Measurements from ENCODE around the gene SDC1. TPM values are rescaled to one million over a fixed set of nuclear protein-coding genes. Genes with fewer than 3 reads are reported as not detected.
"Not testable (repeated sequence)": the region's sequence is repeated elsewhere in the genome, so short reads cannot be mapped to it uniquely, and the experiment has no call there.

Gene SDC1
- total RNA-seq (266 TPM), polyA plus RNA-seq (ENCODE audit: insufficient read depth, low read depth, low replicate concordance) (206 TPM)
- long read RNA-seq, donor 1, partial matches to known transcripts, result 0 of 4 reads
- long read RNA-seq, donor 1, other reads (novel, unspliced or antisense), result 0 of 4 reads
- long read RNA-seq, donor 2, transcript SDC1-202 (6 exons, 3,291 nt), result major isoform, 5 of 8 reads
- long read RNA-seq, donor 2, partial matches to known transcripts, result 0 of 8 reads
- long read RNA-seq, donor 2, other reads (novel, unspliced or antisense), result 0 of 8 reads
- long read RNA-seq, donor 3, partial matches to known transcripts, result 0 of 2 reads
- long read RNA-seq, donor 3, other reads (novel, unspliced or antisense), result 0 of 2 reads
- long read RNA-seq, donor 4, partial matches to known transcripts, result 0 of 4 reads
- long read RNA-seq, donor 4, other reads (novel, unspliced or antisense), result 0 of 4 reads
- long read RNA-seq, donor 5, result 0 reads
- long read RNA-seq, donor 6, partial matches to known transcripts, result 0 of 6 reads
- long read RNA-seq, donor 6, other reads (novel, unspliced or antisense), result 0 of 6 reads
- long read RNA-seq, donor 7, transcript SDC1-201 (5 exons, 3,147 nt), result major isoform, 198 of 548 reads
- long read RNA-seq, donor 7, transcript SDC1-202 (6 exons, 3,291 nt), result minor isoform, 30 of 548 reads
- long read RNA-seq, donor 7, partial matches to known transcripts, result 314 of 548 reads
- long read RNA-seq, donor 7, other reads (novel, unspliced or antisense), result 6 of 548 reads
- long read RNA-seq, donor 8, partial matches to known transcripts, result 0 of 2 reads
- long read RNA-seq, donor 8, other reads (novel, unspliced or antisense), result 0 of 2 reads
- long read RNA-seq, donor 9, partial matches to known transcripts, result 8 of 11 reads
- long read RNA-seq, donor 9, other reads (novel, unspliced or antisense), result 0 of 11 reads
- long read RNA-seq, donor 10, partial matches to known transcripts, result 0 of 4 reads
- long read RNA-seq, donor 10, other reads (novel, unspliced or antisense), result 0 of 4 reads

- Histone ChIP-seq H3K27me3 (ENCODE audit: control insufficient read depth, insufficient read depth, low read length) (no peaks in the 10 kb centered on the region), H3K4me1 (ENCODE audit: control insufficient read depth in 2 of 3, insufficient read depth in 2 of 3, low read depth in 1 of 3, low read length in 3 of 3) (peaks cover 0 to 25% (median 12%) of the 10 kb centered on the region in 3 donors), H3K9ac (ENCODE audit: low read length in 3 of 3) (peak within 1 kb of the TSS in 2 of 3 donors; percentile 43 to 76), H3K27ac (ENCODE audit: low read depth in 2 of 2, low read length in 2 of 2) (peak within 1 kb of the TSS; percentile 82 to 84), H3K36me3 (ENCODE audit: control insufficient read depth in 2 of 3, insufficient read depth in 3 of 3, low read length in 3 of 3) (no peaks in the 10 kb centered on the region), H3K4me3 (ENCODE audit: low read length in 3 of 3) (peak within 1 kb of the TSS; percentile 30 to 73 (median 57)), H3K9me3 (ENCODE audit: control insufficient read depth in 2 of 3, insufficient read depth in 1 of 3, low read length in 3 of 3) (no peaks in the 10 kb centered on the region)
- TF ChIP-seq, protein P1, sequence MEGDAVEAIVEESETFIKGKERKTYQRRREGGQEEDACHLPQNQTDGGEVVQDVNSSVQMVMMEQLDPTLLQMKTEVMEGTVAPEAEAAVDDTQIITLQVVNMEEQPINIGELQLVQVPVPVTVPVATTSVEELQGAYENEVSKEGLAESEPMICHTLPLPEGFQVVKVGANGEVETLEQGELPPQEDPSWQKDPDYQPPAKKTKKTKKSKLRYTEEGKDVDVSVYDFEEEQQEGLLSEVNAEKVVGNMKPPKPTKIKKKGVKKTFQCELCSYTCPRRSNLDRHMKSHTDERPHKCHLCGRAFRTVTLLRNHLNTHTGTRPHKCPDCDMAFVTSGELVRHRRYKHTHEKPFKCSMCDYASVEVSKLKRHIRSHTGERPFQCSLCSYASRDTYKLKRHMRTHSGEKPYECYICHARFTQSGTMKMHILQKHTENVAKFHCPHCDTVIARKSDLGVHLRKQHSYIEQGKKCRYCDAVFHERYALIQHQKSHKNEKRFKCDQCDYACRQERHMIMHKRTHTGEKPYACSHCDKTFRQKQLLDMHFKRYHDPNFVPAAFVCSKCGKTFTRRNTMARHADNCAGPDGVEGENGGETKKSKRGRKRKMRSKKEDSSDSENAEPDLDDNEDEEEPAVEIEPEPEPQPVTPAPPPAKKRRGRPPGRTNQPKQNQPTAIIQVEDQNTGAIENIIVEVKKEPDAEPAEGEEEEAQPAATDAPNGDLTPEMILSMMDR (IDR thresholded peaks at IDR 0.05; ENCODE audit: borderline replicate concordance, extremely low read depth, insufficient read depth), result no peak
- FAIRE-seq, result no peak
- DNase-seq, result peak in 4 of 5 donors; percentile 68 to 86 (median 79)
- intact Hi-C loops (cut with DNase I), result no loop called here
Observed at GRCh38 chr2:20224716-20225293, at the start of gene SDC1. SDC1 (minus strand) TSS chr2:20225130; CDS start chr2:20224867, 263 bp downstream.

DNA sequence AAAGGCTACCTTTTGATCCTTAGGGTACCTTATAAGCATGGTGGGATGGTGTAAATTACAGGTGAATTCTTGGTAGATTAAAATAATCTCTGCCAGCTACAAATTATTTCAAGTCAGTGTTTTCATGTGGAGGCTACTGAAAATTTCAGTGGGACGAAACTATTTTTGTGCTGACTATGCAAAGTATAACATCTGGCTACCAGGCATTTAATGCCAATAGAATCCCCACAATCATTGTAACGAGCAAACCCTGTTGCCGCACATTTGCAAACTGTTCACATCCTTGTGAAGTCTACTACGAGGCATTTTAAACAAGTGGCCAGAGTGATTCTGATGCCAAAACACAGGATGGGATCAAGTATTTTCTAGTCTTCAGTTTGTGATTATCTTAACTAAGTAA lies 48.1 kb upstream of the SDC1 start:
- DNase-seq (no peak), FAIRE-seq (no peak)
- H3K4me1 ChIP-seq (ENCODE audit: control insufficient read depth in 2 of 3, insufficient read depth in 2 of 3, low read depth in 1 of 3, low read length in 3 of 3), result no peaks in the 10 kb centered on the region
- TF ChIP-seq, protein P1 (IDR thresholded peaks at IDR 0.05; ENCODE audit: borderline replicate concordance, extremely low read depth, insufficient read depth), result no peak
- no peak overlapping the region for H3K4me3 ChIP-seq (ENCODE audit: low read length in 3 of 3)
- no peaks in the 10 kb centered on the region for H3K27me3 ChIP-seq (ENCODE audit: control insufficient read depth, insufficient read depth, low read length)
- H3K9me3 ChIP-seq (ENCODE audit: control insufficient read depth in 2 of 3, insufficient read depth in 1 of 3, low read length in 3 of 3), result no peaks in the 10 kb centered on the region
- H3K36me3 ChIP-seq (ENCODE audit: control insufficient read depth in 2 of 3, insufficient read depth in 3 of 3, low read length in 3 of 3), result peaks cover 0 to 10% (median 0%) of the 10 kb centered on the region in 3 donors
- intact Hi-C loops (cut with DNase I), result no loop called here
- no peak overlapping the region for H3K9ac ChIP-seq (ENCODE audit: low read length in 3 of 3)
- H3K27ac ChIP-seq (ENCODE audit: low read depth in 2 of 2, low read length in 2 of 2), result no peak overlapping the region

- FAIRE-seq; H3K9me3 ChIP-seq (ENCODE audit: control insufficient read depth in 2 of 3, insufficient read depth in 1 of 3, low read length in 3 of 3); H3K27ac ChIP-seq (ENCODE audit: low read depth in 2 of 2, low read length in 2 of 2); H3K36me3 ChIP-seq (ENCODE audit: control insufficient read depth in 2 of 3, insufficient read depth in 3 of 3, low read length in 3 of 3); intact Hi-C loops (cut with DNase I); H3K4me3 ChIP-seq (ENCODE audit: low read length in 3 of 3); H3K4me1 ChIP-seq (ENCODE audit: control insufficient read depth in 2 of 3, insufficient read depth in 2 of 3, low read depth in 1 of 3, low read length in 3 of 3); H3K9ac ChIP-seq (ENCODE audit: low read length in 3 of 3); H3K27me3 ChIP-seq (ENCODE audit: control insufficient read depth, insufficient read depth, low read length): not testable (repeated sequence)
- DNase-seq, result peak in 1 of 5 donors; percentile 19
Observed at GRCh38 chr2:20268317-20268716, 43.4 kb upstream of the SDC1 start.

Measured in kidney (tissue), 22 donors.